ENCODE measurements around the gene DPT. TPM values are rescaled to one million over a fixed set of nuclear protein-coding genes. Genes with fewer than 3 reads are reported as not detected.

Gene DPT
- total RNA-seq, 1 experiment from 2014 or later: not detected

DNA sequence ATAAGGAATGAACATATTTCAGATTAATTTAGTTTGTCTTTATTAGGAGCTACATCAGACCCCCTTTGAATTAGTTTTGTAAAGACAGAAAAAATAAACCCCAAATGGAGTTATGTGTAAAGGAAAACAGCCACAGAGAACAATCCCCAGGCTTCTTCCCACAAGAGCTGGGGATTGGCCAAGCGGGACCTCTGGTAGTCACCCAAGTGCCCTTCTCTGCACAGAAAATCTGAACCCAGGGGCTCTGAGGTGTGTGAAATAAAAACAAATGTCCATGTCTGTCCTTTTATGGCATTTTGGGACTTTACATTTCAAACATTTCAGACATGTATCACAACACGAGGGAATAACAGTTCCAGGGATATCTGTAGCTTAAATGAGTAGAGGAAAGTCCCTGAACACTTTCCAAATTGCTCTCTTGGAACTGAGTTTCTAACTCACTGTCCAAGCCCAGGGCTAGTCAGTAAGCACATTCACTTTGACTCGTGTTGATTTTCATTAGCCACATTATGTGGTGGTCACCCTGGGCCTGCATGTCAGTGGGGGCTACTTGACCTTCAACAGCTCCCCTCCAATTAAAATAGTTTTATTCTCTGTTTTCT, 22.5 kb downstream of the DPT start:
- H3K9me2 ChIP-seq (replicated peaks; ENCODE audit: insufficient read depth, low read length): no peaks in the 10 kb centered on the region
- H3K79me2 ChIP-seq (ENCODE audit: low read length): no peaks in the 10 kb centered on the region
- no peaks in the 10 kb centered on the region for H3K36me3 ChIP-seq (ENCODE audit: insufficient read depth, low read length)
- H3K9ac ChIP-seq (ENCODE audit: low read length): no peak overlapping the region
- no peak overlapping the region for H2AFZ ChIP-seq (ENCODE audit: low read length)
- H3K4me2 ChIP-seq (ENCODE audit: low read depth, low read length, poor library complexity, severe bottlenecking): no peak overlapping the region
- H3K4me3 ChIP-seq (ENCODE audit: low read length): no peak overlapping the region
- H3K4me1 ChIP-seq (ENCODE audit: low read length): no peaks in the 10 kb centered on the region
- no peaks in the 10 kb centered on the region for H3K9me3 ChIP-seq (ENCODE audit: low read length)
- H3K27ac ChIP-seq (ENCODE audit: low read length): no peak overlapping the region
- no peaks in the 10 kb centered on the region for H4K20me1 ChIP-seq (ENCODE audit: insufficient read depth, low read depth, low read length)
- no peaks in the 10 kb centered on the region for H3K27me3 ChIP-seq (ENCODE audit: low read length)
- no peak for DNase-seq

DNA sequence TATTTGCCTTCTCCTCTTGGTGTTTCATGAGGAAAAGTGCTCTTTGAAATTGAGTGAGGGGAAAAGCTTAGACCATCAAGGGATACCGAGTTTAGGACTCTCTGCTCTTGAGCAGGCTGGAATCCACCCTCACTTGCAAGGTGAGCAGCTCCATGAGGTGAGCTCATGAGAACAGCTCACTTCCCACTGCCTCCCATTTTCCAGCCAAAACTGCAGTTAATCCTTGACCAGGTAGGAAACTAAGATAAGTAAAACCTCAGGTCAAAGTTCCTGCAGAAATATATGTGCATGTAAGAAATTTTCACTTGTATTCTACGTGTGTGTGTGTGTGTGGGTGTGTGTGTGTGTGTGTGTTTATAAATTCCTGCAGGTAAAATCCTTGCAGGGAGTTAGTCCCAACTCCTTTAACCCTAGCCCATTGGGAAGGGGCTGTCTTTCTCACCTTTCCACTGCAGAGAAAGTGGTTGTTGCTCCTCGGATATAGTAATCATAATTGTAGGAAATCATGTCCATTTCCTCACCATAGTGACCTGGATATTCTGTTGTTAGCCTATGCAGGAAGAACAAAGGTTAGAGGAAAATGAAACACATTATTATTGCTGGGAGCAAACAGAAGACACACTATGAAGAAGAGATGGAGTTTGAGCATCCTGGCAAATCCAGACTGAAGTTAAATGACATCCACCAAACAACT, 28.3 kb downstream of the DPT start:
- no peaks in the 10 kb centered on the region for H3K27me3 ChIP-seq (ENCODE audit: low read length)
- no peak overlapping the region for H2AFZ ChIP-seq (ENCODE audit: low read length)
- H3K79me2 ChIP-seq (ENCODE audit: low read length): no peaks in the 10 kb centered on the region
- no peak overlapping the region for H3K4me3 ChIP-seq (ENCODE audit: low read length)
- no peak overlapping the region for H3K4me2 ChIP-seq (ENCODE audit: low read depth, low read length, poor library complexity, severe bottlenecking)
- peaks cover 13% of the 10 kb centered on the region for H3K4me1 ChIP-seq (ENCODE audit: low read length)
- DNase-seq: no peak
- no peaks in the 10 kb centered on the region for H4K20me1 ChIP-seq (ENCODE audit: insufficient read depth, low read depth, low read length)
- no peaks in the 10 kb centered on the region for H3K9me3 ChIP-seq (ENCODE audit: low read length)
- no peak overlapping the region for H3K9ac ChIP-seq (ENCODE audit: low read length)
- no peak overlapping the region for H3K27ac ChIP-seq (ENCODE audit: low read length)
- no peaks in the 10 kb centered on the region for H3K9me2 ChIP-seq (replicated peaks; ENCODE audit: insufficient read depth, low read length)
- H3K36me3 ChIP-seq (ENCODE audit: insufficient read depth, low read length): no peaks in the 10 kb centered on the region

- H3K4me1 ChIP-seq (ENCODE audit: low read length): peaks cover 13% of the 10 kb centered on the region
- H3K9me2 ChIP-seq (replicated peaks; ENCODE audit: insufficient read depth, low read length): no peaks in the 10 kb centered on the region
Observed at GRCh38 chr1:168698453-168698852, 30.6 kb downstream of the DPT start.

GRCh38 chr1:168697356-168698126, 31.5 kb downstream of the DPT start:
- no peak overlapping the region for H2AFZ ChIP-seq (ENCODE audit: low read length)
- DNase-seq: no peak
- H3K27ac ChIP-seq (ENCODE audit: low read length): no peak overlapping the region
- no peaks in the 10 kb centered on the region for H3K9me3 ChIP-seq (ENCODE audit: low read length)
- H3K4me1 ChIP-seq (ENCODE audit: low read length): peaks cover 13% of the 10 kb centered on the region
- no peak overlapping the region for H3K4me2 ChIP-seq (ENCODE audit: low read depth, low read length, poor library complexity, severe bottlenecking)
- no peak overlapping the region for H3K4me3 ChIP-seq (ENCODE audit: low read length)
- H3K79me2 ChIP-seq (ENCODE audit: low read length): no peaks in the 10 kb centered on the region
- no peaks in the 10 kb centered on the region for H3K27me3 ChIP-seq (ENCODE audit: low read length)
- H3K9ac ChIP-seq (ENCODE audit: low read length): no peak overlapping the region
- no peaks in the 10 kb centered on the region for H3K36me3 ChIP-seq (ENCODE audit: insufficient read depth, low read length)
- no peaks in the 10 kb centered on the region for H4K20me1 ChIP-seq (ENCODE audit: insufficient read depth, low read depth, low read length)
- no peaks in the 10 kb centered on the region for H3K9me2 ChIP-seq (replicated peaks; ENCODE audit: insufficient read depth, low read length)

More at GRCh38 chr1:168698453-168698852, 30.6 kb downstream of the DPT start:
- Histone ChIP-seq H3K27ac (ENCODE audit: low read length) (no peak overlapping the region), H3K36me3 (ENCODE audit: insufficient read depth, low read length) (no peaks in the 10 kb centered on the region), H3K4me3 (ENCODE audit: low read length) (no peak overlapping the region), H3K9ac (ENCODE audit: low read length) (no peak overlapping the region), H4K20me1 (ENCODE audit: insufficient read depth, low read depth, low read length) (no peaks in the 10 kb centered on the region), H3K27me3 (ENCODE audit: low read length) (no peaks in the 10 kb centered on the region), H3K4me2 (ENCODE audit: low read depth, low read length, poor library complexity, severe bottlenecking) (no peak overlapping the region), H3K9me3 (ENCODE audit: low read length) (no peaks in the 10 kb centered on the region), H3K79me2 (ENCODE audit: low read length) (no peaks in the 10 kb centered on the region), H2AFZ (ENCODE audit: low read length) (no peak overlapping the region)
- no peak for DNase-seq

DNA sequence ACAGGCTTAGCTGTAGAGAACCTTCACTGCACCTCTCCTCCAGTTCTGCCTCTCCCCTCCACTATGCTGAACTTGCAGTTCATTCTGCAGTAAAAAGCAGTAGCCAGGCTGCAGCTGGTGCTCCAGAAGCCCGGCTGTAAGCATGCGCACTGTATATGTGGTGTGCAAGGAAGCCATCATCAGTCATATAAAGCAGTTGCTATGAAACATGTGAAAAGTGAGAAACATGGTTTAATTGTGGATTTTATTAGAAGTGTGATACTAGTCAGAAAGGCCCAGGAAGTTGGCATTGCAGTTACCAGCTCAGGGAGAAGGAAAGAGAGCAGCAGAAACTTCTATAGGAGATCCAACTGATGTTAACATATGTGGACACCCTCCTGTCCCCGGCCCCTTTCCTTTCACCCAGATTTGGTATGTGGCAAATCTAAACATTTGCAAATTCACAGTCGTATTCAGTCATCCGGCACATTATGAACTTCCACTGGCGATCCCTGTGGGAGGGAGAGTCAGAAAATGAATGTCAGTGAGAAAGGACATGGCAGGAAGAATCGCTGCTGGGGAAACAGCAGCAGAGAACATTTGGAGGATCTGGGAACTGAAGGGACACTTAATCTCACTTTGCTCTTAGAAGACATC, 32.8 kb downstream of the DPT start:
- Histone ChIP-seq H3K9ac (ENCODE audit: low read length) (no peak overlapping the region), H3K79me2 (ENCODE audit: low read length) (no peaks in the 10 kb centered on the region), H3K4me2 (ENCODE audit: low read depth, low read length, poor library complexity, severe bottlenecking) (no peak overlapping the region), H3K9me3 (ENCODE audit: low read length) (no peaks in the 10 kb centered on the region), H3K4me1 (ENCODE audit: low read length) (peaks cover 13% of the 10 kb centered on the region), H2AFZ (ENCODE audit: low read length) (no peak overlapping the region), H3K27me3 (ENCODE audit: low read length) (no peaks in the 10 kb centered on the region), H3K36me3 (ENCODE audit: insufficient read depth, low read length) (no peaks in the 10 kb centered on the region), H3K9me2 (replicated peaks; ENCODE audit: insufficient read depth, low read length) (no peaks in the 10 kb centered on the region), H3K4me3 (ENCODE audit: low read length) (no peak overlapping the region), H4K20me1 (ENCODE audit: insufficient read depth, low read depth, low read length) (no peaks in the 10 kb centered on the region), H3K27ac (ENCODE audit: low read length) (no peak overlapping the region)
- no peak for DNase-seq

DNA sequence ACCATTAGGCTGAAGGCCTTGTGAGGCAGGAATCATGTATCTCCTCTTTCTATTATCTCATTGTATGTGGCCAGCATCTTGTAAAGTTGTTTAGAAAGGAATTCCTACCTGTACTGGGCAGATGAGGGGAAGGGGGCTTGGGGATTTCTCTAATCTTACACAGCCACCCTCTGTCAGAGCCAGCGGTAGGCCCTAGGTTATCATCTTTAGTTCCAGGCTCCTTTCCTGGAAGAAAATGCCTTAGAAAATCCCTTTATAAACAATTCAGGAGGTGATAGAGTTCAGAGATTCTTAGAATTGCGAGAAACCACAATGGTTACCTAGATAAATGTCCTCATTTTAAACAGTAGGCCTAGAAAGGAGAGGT, 35.2 kb downstream of the DPT start:
- Histone ChIP-seq H3K9ac (ENCODE audit: low read length) (no peak overlapping the region), H3K27ac (ENCODE audit: low read length) (no peak overlapping the region), H3K9me2 (replicated peaks; ENCODE audit: insufficient read depth, low read length) (no peaks in the 10 kb centered on the region), H4K20me1 (ENCODE audit: insufficient read depth, low read depth, low read length) (no peaks in the 10 kb centered on the region), H2AFZ (ENCODE audit: low read length) (no peak overlapping the region), H3K4me1 (ENCODE audit: low read length) (peaks cover 12% of the 10 kb centered on the region), H3K79me2 (ENCODE audit: low read length) (no peaks in the 10 kb centered on the region), H3K27me3 (ENCODE audit: low read length) (no peaks in the 10 kb centered on the region), H3K4me3 (ENCODE audit: low read length) (no peak overlapping the region), H3K9me3 (ENCODE audit: low read length) (no peaks in the 10 kb centered on the region), H3K36me3 (ENCODE audit: insufficient read depth, low read length) (no peaks in the 10 kb centered on the region), H3K4me2 (ENCODE audit: low read depth, low read length, poor library complexity, severe bottlenecking) (no peak overlapping the region)
- DNase-seq: no peak

DNA sequence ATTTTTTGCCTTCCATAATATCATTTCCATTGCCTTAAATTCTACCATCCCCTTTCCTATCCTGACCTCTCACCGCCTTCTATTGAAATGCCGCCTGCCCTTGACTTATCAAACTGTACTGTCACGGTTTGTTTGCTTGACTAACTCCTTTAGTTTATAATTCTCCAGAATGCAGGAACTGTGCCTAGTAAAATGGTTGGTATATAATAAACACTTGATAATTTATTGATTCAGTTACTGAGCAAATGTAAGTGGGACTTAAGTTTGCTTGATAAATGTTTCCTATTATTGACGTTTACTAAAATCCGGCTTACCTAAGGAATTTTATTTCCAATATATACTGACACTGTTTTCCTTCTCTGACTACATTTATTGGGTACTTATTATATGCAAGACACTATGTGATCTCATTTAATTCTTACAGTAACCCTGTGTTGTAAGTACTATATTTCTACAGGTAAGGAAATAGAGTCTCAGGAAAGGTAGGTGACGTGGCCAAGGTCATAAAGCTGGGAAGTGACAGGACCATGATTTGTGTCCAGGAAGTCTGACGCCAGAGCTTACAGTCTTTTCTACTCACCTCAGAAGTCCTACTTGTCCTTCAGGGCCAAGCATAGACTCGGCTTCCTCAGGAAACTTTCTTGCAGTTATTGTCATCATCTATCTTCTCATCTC, 35.7 kb downstream of the DPT start:
- no peaks in the 10 kb centered on the region for H3K79me2 ChIP-seq (ENCODE audit: low read length)
- no peaks in the 10 kb centered on the region for H4K20me1 ChIP-seq (ENCODE audit: insufficient read depth, low read depth, low read length)
- H3K27me3 ChIP-seq (ENCODE audit: low read length): no peaks in the 10 kb centered on the region
- H3K4me2 ChIP-seq (ENCODE audit: low read depth, low read length, poor library complexity, severe bottlenecking): no peak overlapping the region
- no peak for DNase-seq
- H3K4me1 ChIP-seq (ENCODE audit: low read length): peaks cover 6% of the 10 kb centered on the region
- no peak overlapping the region for H3K9ac ChIP-seq (ENCODE audit: low read length)
- no peaks in the 10 kb centered on the region for H3K9me2 ChIP-seq (replicated peaks; ENCODE audit: insufficient read depth, low read length)
- no peaks in the 10 kb centered on the region for H3K9me3 ChIP-seq (ENCODE audit: low read length)
- no peak overlapping the region for H3K4me3 ChIP-seq (ENCODE audit: low read length)
- no peak overlapping the region for H2AFZ ChIP-seq (ENCODE audit: low read length)
- H3K27ac ChIP-seq (ENCODE audit: low read length): no peak overlapping the region
- no peaks in the 10 kb centered on the region for H3K36me3 ChIP-seq (ENCODE audit: insufficient read depth, low read length)

DNA sequence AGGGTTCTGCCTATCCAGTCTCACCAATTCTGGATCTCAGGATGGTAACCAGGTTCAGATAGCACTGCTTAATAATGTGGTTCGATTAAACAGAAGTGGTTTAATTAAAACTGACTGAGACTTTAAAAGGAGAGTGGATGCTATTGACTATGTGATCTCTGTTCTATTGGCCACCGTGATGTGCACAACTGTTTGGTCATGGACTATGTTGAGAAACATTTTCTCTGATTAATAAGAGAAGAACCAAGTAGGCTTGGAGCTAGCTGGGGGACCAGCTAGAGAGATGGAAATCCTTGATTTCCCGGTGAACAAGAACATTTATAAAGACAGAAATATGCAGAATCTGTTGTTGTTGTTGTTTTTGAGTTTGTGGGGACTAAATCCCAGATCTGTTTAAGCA, 36.5 kb downstream of the DPT start:
- no peak overlapping the region for H3K9ac ChIP-seq (ENCODE audit: low read length)
- H3K4me2 ChIP-seq (ENCODE audit: low read depth, low read length, poor library complexity, severe bottlenecking): no peak overlapping the region
- no peak overlapping the region for H3K4me3 ChIP-seq (ENCODE audit: low read length)
- H3K27ac ChIP-seq (ENCODE audit: low read length): no peak overlapping the region
- no peaks in the 10 kb centered on the region for H4K20me1 ChIP-seq (ENCODE audit: insufficient read depth, low read depth, low read length)
- no peaks in the 10 kb centered on the region for H3K9me2 ChIP-seq (replicated peaks; ENCODE audit: insufficient read depth, low read length)
- DNase-seq: no peak
- no peaks in the 10 kb centered on the region for H3K27me3 ChIP-seq (ENCODE audit: low read length)
- H3K9me3 ChIP-seq (ENCODE audit: low read length): no peaks in the 10 kb centered on the region
- no peaks in the 10 kb centered on the region for H3K4me1 ChIP-seq (ENCODE audit: low read length)
- no peaks in the 10 kb centered on the region for H3K36me3 ChIP-seq (ENCODE audit: insufficient read depth, low read length)
- no peak overlapping the region for H2AFZ ChIP-seq (ENCODE audit: low read length)
- H3K79me2 ChIP-seq (ENCODE audit: low read length): no peaks in the 10 kb centered on the region

All from Karpas-422 (cell line).